Transverse colon (tissue), 4 donors: ENCODE results near the gene RASGEF1C. TPM values are rescaled to one million over a fixed set of nuclear protein-coding genes. Genes with fewer than 3 reads are reported as not detected.

Source experiments
- DNase-seq: peaks from one replicate; pipeline ENCODE4 v3.0.0-alpha.2; 2019
- H3K27ac ChIP-seq, 4 donors: fragments of 200-600 bp; sonication (generic); 2 replicates each; pipeline ENCODE4 v1.5.1; 2016 to 2018; ENCODE audit warnings: inconsistent platforms in 4 of 4
- H3K27me3 ChIP-seq: fragments of 200-600 bp; sonication (generic); 2 replicates; pipeline ENCODE4 v1.5.1; 2017; ENCODE audit warnings: inconsistent platforms
- H3K36me3 ChIP-seq, 4 donors: fragments of 200-600 bp; sonication (generic); 2 replicates each; pipeline ENCODE4 v1.5.1; 2017 to 2019; ENCODE audit warnings: inconsistent platforms in 4 of 4
- H3K4me1 ChIP-seq, 4 donors: fragments of 200-600 bp; sonication (generic); 2 replicates each; pipeline ENCODE4 v1.5.1; 2017 to 2020; ENCODE audit warnings: inconsistent platforms in 4 of 4
- H3K4me3 ChIP-seq, 4 donors: fragments of 200-600 bp; sonication (generic); 1 replicate in 1 of 4; 2 replicates in 3 of 4; pipeline versions ENCODE4 v1.5.1 to v1.6.1; 2017 to 2019; ENCODE audit warnings: inconsistent platforms in 4 of 4
- H3K9me3 ChIP-seq, 2 donors: fragments of 200-600 bp; sonication (generic); 2 replicates each; pipeline ENCODE4 v1.5.1; 2017 to 2019; ENCODE audit warnings: inconsistent platforms in 2 of 2
- CTCF ChIP-seq, 5 experiments: fragments of 200-600 bp in 3 of 5; fragments of 450-650 bp in 2 of 5; sonication (generic) in 3 of 5; IDR thresholded peaks; 1 replicate in 2 of 5; 2 replicates in 3 of 5; pipeline ENCODE4 v1.5.1; 2016 to 2017; ENCODE audit warnings: antibody characterized with exemption in 5 of 5, inconsistent platforms in 3 of 5, mild to moderate bottlenecking in 2 of 5, moderate library complexity in 1 of 5
- EP300 ChIP-seq: sonication (generic); formaldehyde crosslinking; IDR thresholded peaks from one replicate; pipeline ENCODE4 v1.6.1; 2017; ENCODE audit warnings: antibody characterized with exemption, low read depth
- POLR2A ChIP-seq: fragments of 450-650 bp; IDR thresholded peaks from one replicate; pipeline ENCODE4 v1.6.1; 2016; ENCODE audit warnings: antibody characterized with exemption, mild to moderate bottlenecking, moderate library complexity
- POLR2AphosphoS5 ChIP-seq, 3 donors: sonication (generic); formaldehyde crosslinking; IDR thresholded peaks; one replicate each; pipeline ENCODE4 v1.6.1; 2016; ENCODE audit warnings: antibody characterized with exemption in 3 of 3
- WGBS, 2 donors: methylation state at CpG; one replicate each; pipeline ENCODE4 v1.1.5; 2018; ENCODE audit warnings: low coverage in 1 of 2; 5-methylcytosine and 5-hydroxymethylcytosine counted together
- in situ Hi-C, 4 donors: fragments of 200-750 bp; cut with MboI; loops; one replicate each; pipeline versions ENCODE4 v1.15.0 to v1.15.1; 2017; ENCODE audit warnings: low sequenced_read_pairs in 3 of 4, low pct_ligation_motif_present in 1 of 4, low pct_unique_long_range_greater_than_20kb in 1 of 4
- intact Hi-C: fragments of 100-400 bp; cut with DNase I; formaldehyde crosslinking; loops from one replicate; pipeline ENCODE4 v1.15.1; 2023; ENCODE audit warnings: low total_unique reads
- total RNA-seq, 4 donors: library from RNA; depleted of rRNA; stranded (reverse); fragments of >200 nt; gene quantifications; one replicate each; pipeline ENCODE4 v1.1.0, GENCODE V29; 2016

Gene RASGEF1C
- total RNA-seq, 4 donors from 2014 or later: 0.14 to 3.0 TPM; not detected in 2

GRCh38 chr5:180082633-180083420, 126.2 kb downstream of the RASGEF1C start:
- 80% methylated on average over 2 to 17 of the region's 17 CpGs for WGBS, 2 donors
- no peak for TF ChIP-seq CTCF (IDR thresholded peaks at IDR 0.05)
- TF ChIP-seq POLR2A: no peak
- TF ChIP-seq EP300: no peak
- TF ChIP-seq POLR2AphosphoS5 (IDR thresholded peaks at IDR 0.05): no peak
- Histone ChIP-seq H3K4me3 (no peak overlapping the region), H3K4me1 (peaks cover 0 to 15% (median 3%) of the 10 kb centered on the region in 4 donors), H3K27ac (no peak overlapping the region), H3K9me3 (no peaks in the 10 kb centered on the region), H3K27me3 (peaks cover 10% of the 10 kb centered on the region), H3K36me3 (no peaks in the 10 kb centered on the region)
- in situ Hi-C loops (loop anchor here in 1 of 4 donors (25.0 kb wide), 2 partner anchors 96 to 171 kb away; partner anchors contain the start of gene TBC1D9B), intact Hi-C loops (loop anchor here (10.0 kb wide), 1 partner anchor 412 kb away; the partner anchor contains the start of gene CNOT6)
- DNase-seq: no peak

GRCh38 chr5:180081481-180081880, 127.5 kb downstream of the RASGEF1C start:
- no peak overlapping the region for H3K4me3 ChIP-seq
- in situ Hi-C loops: loop anchor here in 1 of 4 donors (25.0 kb wide), 2 partner anchors 94 to 169 kb away; partner anchors contain the start of gene TBC1D9B
- peaks cover 0 to 15% (median 3%) of the 10 kb centered on the region in 4 donors for H3K4me1 ChIP-seq
- H3K36me3 ChIP-seq: no peaks in the 10 kb centered on the region
- TF ChIP-seq EP300: no peak
- no peak for TF ChIP-seq POLR2A
- no peak for TF ChIP-seq CTCF (IDR thresholded peaks at IDR 0.05)
- no peak for TF ChIP-seq POLR2AphosphoS5 (IDR thresholded peaks at IDR 0.05)
- DNase-seq: no peak
- WGBS, 2 donors: 89 to 90% methylated on average over 3 to 5 of the region's 5 CpGs
- H3K9me3 ChIP-seq: no peaks in the 10 kb centered on the region
- no peak overlapping the region for H3K27ac ChIP-seq
- peaks cover 10% of the 10 kb centered on the region for H3K27me3 ChIP-seq
- intact Hi-C loops: loop anchor here (10.0 kb wide), 1 partner anchor 413 kb away; the partner anchor contains the start of gene CNOT6

- DNase-seq: no peak
- Histone ChIP-seq H3K27me3 (peaks cover 10% of the 10 kb centered on the region), H3K27ac (no peak overlapping the region), H3K9me3 (no peaks in the 10 kb centered on the region), H3K4me1 (peaks cover 0 to 12% (median 2%) of the 10 kb centered on the region in 4 donors), H3K4me3 (no peak overlapping the region), H3K36me3 (no peaks in the 10 kb centered on the region)
- no peak for TF ChIP-seq EP300
- peak; percentile 20 for TF ChIP-seq POLR2A
- in situ Hi-C loops (loop anchor here in 1 of 4 donors (25.0 kb wide), 2 partner anchors 93 to 168 kb away; partner anchors contain the start of gene TBC1D9B), intact Hi-C loops (loop anchor here (10.0 kb wide), 1 partner anchor 414 kb away; the partner anchor contains the start of gene CNOT6)
- WGBS, 2 donors: 75 to 80% methylated on average over 2 to 24 of the region's 24 CpGs
Observed at GRCh38 chr5:180080486-180081280, 128.3 kb downstream of the RASGEF1C start.

GRCh38 chr5:180079702-180080466, 129.1 kb downstream of the RASGEF1C start:
- no peak for TF ChIP-seq POLR2AphosphoS5 (IDR thresholded peaks at IDR 0.05)
- no peak for TF ChIP-seq POLR2A
- TF ChIP-seq EP300: no peak
- TF ChIP-seq CTCF (IDR thresholded peaks at IDR 0.05): no peak
- Histone ChIP-seq H3K27me3 (peaks cover 10% of the 10 kb centered on the region), H3K36me3 (no peaks in the 10 kb centered on the region), H3K27ac (no peak overlapping the region), H3K9me3 (no peaks in the 10 kb centered on the region), H3K4me3 (no peak overlapping the region), H3K4me1 (peaks cover 0 to 4% (median 0%) of the 10 kb centered on the region in 4 donors)
- in situ Hi-C loops (loop anchor here in 1 of 4 donors (25.0 kb wide), 2 partner anchors 93 to 168 kb away; partner anchors contain the start of gene TBC1D9B), intact Hi-C loops (loop anchor here (10.0 kb wide), 1 partner anchor 415 kb away; the partner anchor contains the start of gene CNOT6)
- no peak for DNase-seq
- 82% methylated on average over 13 of the region's 14 CpGs; no CpG with 5 or more reads in 1 of the 2 donors for WGBS, 2 donors
